ENCODE data around the gene BEND7.
"Not testable (repeated sequence)": the region's sequence is repeated elsewhere in the genome, so short reads cannot be mapped to it uniquely, and the experiment has no call there.

The BEND7 gene

GRCh38 chr10:13473986-13474385 is 54.8 kb downstream of the BEND7 start:
- DNase-seq: no peak

DNA sequence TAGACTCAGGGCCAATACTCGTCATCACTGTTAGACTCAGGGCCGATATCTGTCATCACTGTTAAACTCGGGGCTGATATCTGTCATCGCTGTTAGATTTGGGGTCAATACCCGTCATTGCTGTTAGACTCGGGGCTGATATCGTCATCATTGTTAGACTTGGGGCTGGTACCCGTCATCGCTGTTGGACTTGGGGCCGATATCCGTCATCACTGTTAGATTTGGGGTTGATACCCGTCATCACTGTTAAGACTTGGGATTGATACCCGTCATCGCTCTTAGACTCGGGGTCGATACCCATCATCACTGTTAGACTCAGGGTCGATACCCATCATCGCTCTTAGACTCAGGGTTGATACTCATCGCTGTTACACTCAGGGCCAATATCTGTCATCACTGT is 56.5 kb downstream of the BEND7 start:
- no peak for DNase-seq

- no peak for DNase-seq
Observed at GRCh38 chr10:13470270-13470669, 58.5 kb downstream of the BEND7 start.

DNA sequence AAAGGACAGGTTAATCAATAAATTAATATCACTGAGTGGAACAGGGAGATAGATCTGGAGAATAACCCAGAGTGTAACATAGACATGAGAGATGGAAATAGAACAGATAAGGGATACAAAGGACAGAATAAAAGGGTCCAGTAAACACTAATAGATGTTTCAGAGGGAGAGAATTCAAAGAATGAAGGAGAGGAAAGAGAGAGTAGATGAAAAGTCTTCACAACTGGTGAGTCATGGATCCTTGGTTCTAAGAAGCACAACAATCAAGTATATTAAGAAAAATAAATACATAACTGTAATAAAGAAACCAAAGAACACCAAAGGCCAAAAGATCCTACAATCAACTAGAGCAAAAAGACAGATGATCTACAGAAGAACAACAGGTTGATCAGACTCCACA is 66.3 kb downstream of the BEND7 start:
- DNase-seq: no peak

GRCh38 chr10:13458687-13459012 is 70.2 kb downstream of the BEND7 start:
- no peak for DNase-seq

DNA sequence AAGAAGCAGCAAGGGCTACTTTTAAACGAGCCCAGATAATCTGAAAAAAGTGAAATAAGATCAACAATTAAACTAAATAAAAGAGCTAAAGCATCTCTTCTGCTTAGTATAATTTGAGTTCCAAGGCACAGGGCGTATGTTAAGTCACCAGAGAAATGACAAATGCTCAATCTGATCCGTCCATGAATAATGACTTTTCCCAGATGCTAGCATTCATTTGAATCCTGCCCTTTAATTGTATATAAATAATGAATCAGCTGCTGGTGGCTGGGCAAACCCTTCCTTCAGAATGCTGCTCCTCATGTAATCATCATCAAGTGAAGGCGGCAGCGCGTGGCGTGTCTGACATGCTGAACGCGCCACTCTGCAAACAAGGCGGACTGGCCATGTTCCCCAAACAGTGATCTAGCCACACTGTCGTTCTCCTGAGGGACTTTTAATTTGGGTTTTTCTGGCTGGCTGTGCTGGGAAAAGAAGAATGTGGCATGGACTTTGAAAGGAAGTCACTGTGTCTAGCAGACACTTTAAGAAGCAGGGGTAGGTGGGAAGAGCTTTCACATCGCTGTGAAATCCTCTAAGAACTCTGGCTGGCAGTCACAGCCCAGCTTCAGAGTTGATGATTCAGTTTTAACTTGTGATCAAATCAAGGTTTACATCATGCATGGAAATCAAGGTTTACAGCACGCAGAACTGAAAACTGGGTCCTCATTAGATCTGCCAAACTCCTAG is 70.7 kb downstream of the BEND7 start:
- DNase-seq: no peak

DNA sequence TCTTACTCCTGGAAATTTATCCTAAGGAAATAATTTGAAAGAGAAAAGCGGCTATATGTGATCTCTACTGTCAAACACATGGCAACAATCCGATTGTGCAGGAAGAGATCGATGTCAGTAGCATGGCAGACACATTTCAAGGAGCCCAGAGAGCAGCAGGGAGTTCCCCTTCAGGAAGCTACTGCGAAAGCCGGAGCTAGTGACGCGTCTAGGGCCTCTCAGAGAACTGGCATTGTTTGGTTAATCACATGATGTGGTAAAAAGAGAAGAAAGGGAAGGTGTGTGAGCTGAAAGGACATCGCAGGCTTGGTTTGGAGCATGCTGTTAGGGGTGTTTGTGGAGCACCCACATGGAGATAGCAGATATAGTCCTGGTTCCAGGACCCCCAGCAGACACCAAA is 74.9 kb downstream of the BEND7 start:
- no peak for DNase-seq

- no peak for DNase-seq
Observed at GRCh38 chr10:13450069-13450468, 78.7 kb downstream of the BEND7 start.

DNA sequence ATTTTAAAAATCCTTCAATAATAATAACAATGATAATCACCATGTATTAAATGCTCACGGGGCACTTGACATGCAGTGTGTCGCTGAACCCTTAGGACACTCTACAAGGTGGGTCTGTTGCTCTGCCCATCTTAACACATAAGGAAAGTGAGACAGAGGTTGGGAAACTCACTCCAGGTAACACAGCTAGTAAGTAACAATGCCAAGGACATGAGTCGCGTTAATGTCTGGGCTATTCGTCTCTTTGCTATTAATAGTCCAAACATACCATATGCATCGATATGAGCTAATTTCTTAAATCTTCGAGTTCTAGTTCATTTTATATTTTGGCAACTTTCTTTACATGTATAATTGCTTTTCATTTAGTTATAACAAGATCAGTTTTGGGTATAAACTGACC is 79.5 kb downstream of the BEND7 start:
- DNase-seq: no peak

GRCh38 chr10:13448216-13448615 is 80.6 kb downstream of the BEND7 start:
- DNase-seq: no peak

DNA sequence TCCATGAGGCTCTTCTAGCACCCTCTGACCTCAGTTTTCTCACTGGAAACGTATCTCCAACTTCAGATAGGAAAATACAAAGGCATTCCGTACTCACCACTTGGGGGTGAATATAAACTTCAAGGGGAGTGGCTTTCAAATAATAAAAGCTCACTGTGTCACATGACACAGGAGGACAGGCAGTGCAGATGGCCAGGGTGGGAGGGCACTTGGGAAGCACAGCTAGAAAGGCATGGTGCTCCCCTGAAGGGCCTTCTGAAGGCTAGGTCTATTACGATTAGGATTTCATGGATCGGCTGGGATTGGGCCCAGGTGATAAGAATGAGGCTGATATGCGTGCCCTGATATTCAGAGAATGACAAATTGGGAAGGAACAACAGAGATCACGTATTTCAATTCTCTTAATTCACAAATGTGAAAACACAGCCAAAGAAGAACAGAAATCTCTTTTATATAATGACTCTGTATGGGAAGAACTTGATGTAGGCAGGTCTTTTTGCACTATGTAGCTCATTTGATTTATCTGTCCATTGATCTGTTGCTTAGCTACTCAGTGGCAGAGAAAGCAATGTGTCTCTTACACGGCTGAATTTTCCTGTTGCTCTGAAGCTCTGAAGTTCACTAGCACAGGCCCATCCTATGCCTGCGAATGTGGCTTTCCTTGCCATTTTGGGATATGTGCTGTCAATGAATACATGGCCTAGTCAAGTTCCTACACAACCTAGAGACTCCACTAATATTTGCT is 83.0 kb downstream of the BEND7 start:
- DNase-seq: no peak

DNA sequence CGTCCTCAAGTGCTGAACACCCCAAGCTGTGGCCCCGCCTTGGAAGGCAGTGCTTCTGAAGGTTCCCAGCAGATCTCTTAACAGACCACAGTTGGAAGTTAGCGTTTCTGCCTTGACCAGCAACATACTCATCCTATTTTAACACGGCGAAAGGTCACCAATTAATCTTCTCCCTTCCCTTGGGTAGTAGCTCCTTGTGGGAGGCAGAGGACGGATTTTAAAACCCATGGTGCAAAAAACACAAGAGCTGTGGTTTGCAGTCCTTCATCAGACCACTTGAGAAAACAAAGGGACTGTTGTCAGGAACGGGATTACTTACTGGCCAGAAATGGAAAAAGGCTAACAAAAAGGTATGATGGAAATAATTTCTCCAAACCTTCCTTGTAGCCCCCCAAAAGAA is 87.3 kb downstream of the BEND7 start:
- no peak for DNase-seq

DNA sequence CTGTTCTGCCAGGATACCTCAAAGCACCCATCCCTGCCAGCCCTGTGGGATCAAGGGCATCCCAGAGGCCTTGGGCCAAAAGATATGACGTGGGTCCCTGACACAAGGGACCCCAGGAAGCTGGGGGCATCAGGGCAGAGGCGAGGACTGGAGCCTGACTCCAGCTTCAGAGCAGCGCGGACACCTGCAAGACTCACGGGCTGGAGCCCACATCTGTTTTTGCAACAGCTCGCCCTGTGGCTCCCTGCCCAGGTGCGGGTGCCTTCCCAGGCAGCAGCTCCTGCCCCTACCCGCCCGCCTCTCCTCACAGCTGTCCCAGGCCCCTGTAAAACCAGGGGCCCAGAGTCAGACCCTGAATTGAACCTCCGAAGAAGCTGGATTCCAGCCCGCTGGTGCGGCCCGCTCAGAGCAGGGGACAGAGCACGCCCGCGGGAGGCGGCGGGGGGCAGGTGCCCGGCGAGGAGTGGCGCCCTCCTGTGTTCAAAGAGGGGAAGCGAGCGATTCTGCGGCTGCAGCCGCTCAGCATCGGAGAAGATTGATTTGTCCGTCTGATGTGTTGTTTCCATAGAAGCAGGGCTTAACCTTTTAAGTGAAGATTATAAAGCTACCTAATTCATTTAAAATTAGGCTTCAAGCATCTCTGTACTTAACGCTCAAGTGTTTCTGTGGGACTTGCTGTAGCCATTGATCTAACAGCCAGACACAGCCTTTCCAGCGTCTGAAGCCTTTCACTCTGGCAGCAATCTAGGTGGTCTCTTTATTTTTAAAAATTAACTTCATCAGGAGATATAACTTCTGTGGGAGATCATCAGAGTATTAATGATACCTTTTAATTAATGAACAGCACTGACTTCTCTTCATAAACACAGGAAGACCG is 88.4 kb downstream of the BEND7 start:
- peak; percentile 21 for DNase-seq

DNA sequence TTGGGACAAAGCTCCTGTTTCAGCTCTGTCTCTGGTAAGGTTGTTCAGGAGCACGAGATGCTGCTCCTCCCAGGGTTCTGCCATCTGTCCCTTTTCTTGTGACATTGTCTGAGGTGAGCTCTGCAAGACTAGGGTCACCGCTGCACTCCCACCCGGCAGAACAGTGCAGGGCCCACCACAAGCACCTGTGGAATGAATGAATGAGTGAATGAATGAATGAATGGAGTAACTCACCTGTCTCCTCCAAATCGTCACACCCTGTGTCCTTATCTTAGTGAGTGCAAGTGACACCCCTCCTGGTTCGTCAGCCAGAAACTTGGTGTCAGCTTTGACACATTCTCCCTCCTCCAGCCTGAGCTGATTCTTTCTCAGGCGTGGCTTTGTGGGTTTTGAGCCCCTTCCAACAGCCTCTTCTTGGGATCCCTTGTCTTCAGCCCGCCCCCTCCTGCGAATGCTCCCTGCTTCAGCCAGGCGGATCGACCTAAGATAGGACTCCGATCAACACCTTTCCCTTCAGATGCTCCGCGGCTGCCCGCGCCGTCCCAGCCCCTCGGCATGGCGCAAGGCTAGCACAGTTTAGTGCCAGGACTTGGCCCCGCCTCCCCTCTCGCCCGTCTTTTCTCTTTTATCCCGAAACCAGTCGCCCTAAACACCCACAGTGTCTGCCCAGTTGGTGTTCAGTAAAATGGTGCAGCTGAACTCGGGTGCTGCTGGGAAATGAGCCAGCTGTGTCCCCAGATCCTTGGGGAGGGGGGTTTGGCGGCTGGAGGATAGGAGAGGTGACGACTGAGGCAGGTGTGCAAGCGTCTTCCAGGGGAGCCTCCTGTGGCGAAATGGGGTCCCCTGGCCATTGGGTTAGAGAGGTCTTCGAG is 89.3 kb downstream of the BEND7 start:
- no peak for DNase-seq

DNA sequence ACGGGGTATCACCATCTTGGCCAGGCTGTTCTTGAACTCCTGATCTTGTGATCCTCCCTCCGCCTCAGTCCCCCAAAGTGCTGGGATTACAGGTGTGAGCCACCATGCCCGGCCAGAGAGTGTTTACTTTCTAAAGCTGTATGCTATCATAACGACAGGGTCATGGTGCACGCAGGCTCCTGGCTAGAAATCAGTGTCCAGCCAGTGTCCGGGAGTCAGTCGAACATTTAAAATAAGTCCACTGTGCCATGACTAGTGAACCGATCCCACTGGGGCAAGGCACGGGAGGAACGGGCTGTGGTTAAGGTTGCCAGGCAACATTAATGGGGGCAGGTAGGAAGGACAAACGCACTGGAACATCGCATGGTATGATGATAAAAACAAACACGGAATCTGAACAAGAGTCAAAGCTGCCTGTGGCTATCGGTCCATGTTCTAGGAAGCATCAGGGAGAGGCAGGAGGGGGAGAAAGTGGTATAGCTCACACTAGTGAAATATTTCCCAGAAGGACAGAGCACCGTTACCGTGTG is 91.7 kb downstream of the BEND7 start:
- no peak for DNase-seq

GRCh38 chr10:13427943-13428342 is 100.9 kb downstream of the BEND7 start:
- DNase-seq: not testable (repeated sequence)

DNA sequence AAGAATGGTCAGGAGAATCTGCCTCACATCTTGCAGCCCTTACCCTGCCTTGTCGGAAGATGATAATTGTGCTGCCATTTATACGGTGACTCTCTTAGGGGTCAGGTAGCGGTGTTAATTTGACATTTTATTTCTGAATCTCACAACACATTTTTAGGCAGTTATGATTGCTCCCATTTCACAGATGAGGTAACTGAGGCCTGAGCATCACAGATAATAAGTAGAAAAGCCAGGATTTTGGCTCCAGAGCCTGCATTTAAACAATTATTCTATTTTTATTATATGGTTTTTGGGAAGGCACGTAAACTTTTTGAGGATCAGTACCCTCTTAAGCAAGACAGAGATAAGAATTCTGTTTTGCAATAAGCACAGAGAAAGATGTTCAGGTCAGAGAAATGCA is 103.4 kb downstream of the BEND7 start:
- DNase-seq: no peak

DNA sequence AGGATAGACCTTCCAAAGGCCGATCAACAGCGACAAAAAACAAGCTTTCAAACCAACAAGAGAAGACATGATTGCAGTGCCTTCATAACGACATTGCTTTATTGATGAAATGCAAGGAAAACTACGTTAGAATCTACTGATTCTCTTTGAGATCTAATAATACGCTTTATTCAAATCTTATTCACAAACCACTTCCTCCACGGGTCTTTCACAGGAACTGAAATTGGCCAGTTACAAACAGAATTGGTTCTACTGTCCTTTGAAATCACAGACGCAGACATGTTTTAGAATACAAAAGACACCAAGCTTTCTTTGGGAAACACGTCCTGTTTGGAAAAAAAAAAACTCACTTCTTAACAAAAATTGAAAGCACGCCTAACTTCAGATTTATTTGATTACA is 106.0 kb downstream of the BEND7 start:
- no peak for DNase-seq

DNA sequence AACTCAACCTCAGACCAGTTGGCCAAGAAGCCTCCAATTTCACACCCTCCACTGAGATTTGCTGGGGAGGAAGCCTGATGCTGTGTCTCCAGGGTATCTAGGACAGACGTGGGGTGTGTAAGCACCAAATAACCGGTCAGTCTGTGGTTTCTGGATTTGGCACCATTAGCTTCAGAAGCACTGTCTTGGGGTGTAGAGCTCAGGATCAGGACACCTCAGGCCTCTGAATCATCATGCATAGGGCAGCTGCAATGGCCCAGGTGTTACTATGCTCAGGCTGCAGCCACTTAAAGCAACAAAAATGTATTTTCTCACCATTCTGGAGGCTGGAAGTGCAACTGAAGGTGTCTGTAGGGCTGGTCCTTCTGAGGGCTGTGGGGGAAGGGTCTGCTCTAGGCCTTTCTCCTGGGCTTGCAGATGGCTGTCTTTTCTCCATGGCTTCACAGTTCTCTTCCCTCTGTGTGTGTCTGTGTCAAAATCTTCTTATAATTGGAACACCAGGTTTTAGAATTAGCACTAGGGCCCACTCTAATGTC is 107.4 kb downstream of the BEND7 start:
- DNase-seq: no peak

DNA sequence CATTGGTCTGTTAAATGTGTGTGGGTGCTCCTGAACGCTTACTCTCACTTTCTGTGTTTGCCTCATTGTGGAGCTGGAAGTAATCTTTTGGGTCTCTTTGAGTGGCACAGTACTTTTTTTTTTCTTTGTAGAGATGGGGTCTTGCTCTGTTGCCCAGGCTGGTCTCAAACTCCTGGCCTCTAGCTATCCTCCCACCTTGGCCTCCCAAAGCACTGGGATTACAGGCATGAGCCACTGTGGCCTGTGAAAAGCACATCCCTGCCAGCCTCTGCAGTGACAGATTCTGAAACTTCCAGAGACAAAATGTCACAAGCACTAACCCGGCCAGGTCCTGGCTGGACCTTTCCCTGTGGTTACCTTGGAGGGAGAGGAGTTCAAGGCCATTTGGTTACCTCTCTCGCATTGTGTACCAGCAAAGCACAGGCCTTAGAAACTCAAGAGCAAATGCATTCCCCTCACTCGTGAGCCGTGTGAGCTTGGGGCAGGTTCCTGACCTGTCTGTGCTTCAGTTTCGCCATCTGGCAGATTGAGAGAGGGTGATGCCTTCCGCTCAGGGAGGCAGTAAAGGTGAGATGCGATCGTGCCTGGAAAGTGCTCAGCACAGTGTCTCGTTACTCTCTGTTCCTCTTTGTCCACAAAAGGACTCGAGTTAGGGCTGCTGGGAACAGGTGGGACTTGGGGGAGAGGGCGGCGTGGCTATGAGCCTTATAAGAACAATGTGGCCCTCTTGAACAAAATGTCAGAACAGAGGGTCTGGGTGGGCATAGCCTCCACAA is 108.1 kb downstream of the BEND7 start:
- DNase-seq: no peak

DNA sequence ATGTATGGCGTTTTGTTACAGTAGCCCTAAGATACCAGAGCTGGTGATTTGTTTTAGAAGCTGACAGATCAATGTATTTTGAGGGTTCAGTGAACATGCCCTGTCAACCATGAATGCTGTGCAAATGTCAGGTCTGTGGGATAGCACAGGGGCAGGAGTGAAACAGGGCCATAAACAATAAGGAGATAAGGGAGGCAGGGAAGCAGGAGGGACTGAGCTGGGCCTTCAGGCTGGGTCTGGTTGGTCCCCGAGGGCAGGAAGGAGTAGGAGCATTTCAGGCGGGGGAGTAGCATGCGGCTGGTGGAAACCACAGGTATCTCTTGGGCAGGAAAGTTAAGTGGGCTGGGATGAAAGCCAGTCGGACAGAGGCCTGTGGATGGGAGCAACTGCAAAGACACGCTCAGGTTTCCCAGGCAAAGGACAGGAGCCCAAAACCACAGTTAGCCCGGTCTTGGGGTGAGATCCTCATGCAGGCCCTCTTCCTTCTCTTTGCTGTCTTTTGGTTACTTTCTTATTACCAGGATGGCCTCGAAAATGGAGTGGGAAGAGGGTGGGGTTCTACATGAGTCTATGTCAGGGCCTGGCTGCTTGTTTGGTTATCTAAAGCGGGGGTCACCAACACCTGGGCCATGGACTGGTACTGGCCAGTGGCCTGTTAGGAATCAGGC is 111.2 kb downstream of the BEND7 start:
- DNase-seq: no peak
